Liver (tissue), 9 donors: ENCODE measurements around the gene LRCOL1. TPM values are rescaled to one million over a fixed set of nuclear protein-coding genes. Genes with fewer than 3 reads are reported as not detected.
"Not testable (repeated sequence)": the region's sequence is repeated elsewhere in the genome, so short reads cannot be mapped to it uniquely, and the experiment has no call there.

ENCODE experiments used
- DNase-seq: peaks from one replicate; pipeline ENCODE4 v3.0.0-alpha.2; 2017; ENCODE audit warnings: low spot score
- H3K27ac ChIP-seq, 2 donors: one replicate each; pipeline ENCODE4 v1.7.0; 2013; ENCODE audit warnings: inconsistent platforms in 2 of 2, low read length in 2 of 2, control low read depth in 1 of 2, low read depth in 1 of 2, mild to moderate bottlenecking in 1 of 2
- H3K27me3 ChIP-seq, 4 donors: one replicate each; pipeline versions ENCODE4 v1.6.1 to v1.7.0; 2013; ENCODE audit warnings: low read length in 3 of 4, inconsistent platforms in 1 of 4, mild to moderate bottlenecking in 1 of 4, moderate library complexity in 1 of 4; ENCODE audit not compliant: control insufficient read depth in 4 of 4, insufficient read depth in 4 of 4
- H3K36me3 ChIP-seq, 4 donors: one replicate each; pipeline versions ENCODE4 v1.6.1 to v1.7.0; 2013; ENCODE audit warnings: low read length in 3 of 4, mild to moderate bottlenecking in 3 of 4, low read depth in 1 of 4, moderate library complexity in 1 of 4; ENCODE audit not compliant: control insufficient read depth in 4 of 4, insufficient read depth in 3 of 4
- H3K4me1 ChIP-seq, 4 donors: one replicate each; pipeline versions ENCODE4 v1.6.1 to v1.7.0; 2013; ENCODE audit warnings: low read length in 3 of 4, mild to moderate bottlenecking in 3 of 4, moderate library complexity in 1 of 4; ENCODE audit not compliant: control insufficient read depth in 4 of 4, insufficient read depth in 4 of 4
- H3K4me3 ChIP-seq, 3 donors: one replicate each; pipeline versions ENCODE4 v1.6.1 to v1.7.0; 2013; ENCODE audit warnings: low read length in 3 of 3, control low read depth in 1 of 3, low read depth in 1 of 3, mild to moderate bottlenecking in 1 of 3
- H3K9ac ChIP-seq, 2 donors: one replicate each; pipeline ENCODE4 v1.7.0; 2013; ENCODE audit warnings: low read length in 2 of 2, mild to moderate bottlenecking in 2 of 2, moderate library complexity in 2 of 2, control low read depth in 1 of 2, low read depth in 1 of 2
- H3K9me3 ChIP-seq, 4 donors: one replicate each; pipeline versions ENCODE4 v1.6.1 to v1.7.0; 2013; ENCODE audit warnings: low read length in 3 of 4; ENCODE audit not compliant: control insufficient read depth in 4 of 4
- EGR1 ChIP-seq, 2 donors: IDR thresholded peaks; 2 replicates each; pipeline ENCODE4 v1.6.1; 2016 to 2018; ENCODE audit warnings: antibody characterized with exemption in 2 of 2, low read depth in 2 of 2
- FOXA1 ChIP-seq: IDR thresholded peaks from 2 replicates; pipeline ENCODE4 v1.6.1; 2016; ENCODE audit warnings: antibody characterized with exemption
- FOXA2 ChIP-seq: IDR thresholded peaks from 2 replicates; pipeline ENCODE4 v1.6.1; 2016; ENCODE audit warnings: antibody characterized with exemption
- GABPA ChIP-seq, 2 donors: IDR thresholded peaks in 1 of 2; conservative IDR thresholded peaks in 1 of 2; 2 replicates each; pipeline ENCODE4 v1.6.1; 2016; ENCODE audit warnings: antibody characterized with exemption in 2 of 2, mild to moderate bottlenecking in 1 of 2, moderate library complexity in 1 of 2
- HNF4A ChIP-seq, 2 donors: conservative IDR thresholded peaks; 2 replicates each; pipeline ENCODE4 v1.6.1; 2016; ENCODE audit warnings: antibody characterized with exemption in 2 of 2, mild to moderate bottlenecking in 2 of 2
- HNF4G ChIP-seq: IDR thresholded peaks from 2 replicates; pipeline ENCODE4 v1.6.1; 2016; ENCODE audit warnings: antibody characterized with exemption
- JUND ChIP-seq, 2 donors: IDR thresholded peaks; 2 replicates each; pipeline ENCODE4 v1.6.1; 2016; ENCODE audit warnings: antibody characterized with exemption in 2 of 2
- NR2F2 ChIP-seq: IDR thresholded peaks from 2 replicates; pipeline ENCODE4 v1.6.1; 2016; ENCODE audit warnings: antibody characterized with exemption
- RAD21 ChIP-seq, 2 donors: IDR thresholded peaks; 2 replicates each; pipeline ENCODE4 v1.6.1; 2016; ENCODE audit warnings: antibody characterized with exemption in 2 of 2, mild to moderate bottlenecking in 2 of 2
- RXRA ChIP-seq, 2 donors: IDR thresholded peaks; 2 replicates each; pipeline ENCODE4 v1.6.1; 2017 to 2018; ENCODE audit warnings: antibody characterized with exemption in 2 of 2, mild to moderate bottlenecking in 1 of 2
- SP1 ChIP-seq: IDR thresholded peaks from 2 replicates; pipeline ENCODE4 v1.6.1; 2018; ENCODE audit warnings: antibody characterized with exemption, mild to moderate bottlenecking
- TAF1 ChIP-seq: conservative IDR thresholded peaks from 2 replicates; pipeline ENCODE4 v1.6.1; 2016; ENCODE audit warnings: antibody characterized with exemption, mild to moderate bottlenecking
- YY1 ChIP-seq: IDR thresholded peaks from 2 replicates; pipeline ENCODE4 v1.6.1; 2016; ENCODE audit warnings: antibody characterized with exemption, mild to moderate bottlenecking
- WGBS: extraction: QIAGEN DNeasy Blood & Tissue Kit; methylation state at CpG from one replicate; pipeline ENCODE4 v1.1.7; 2013; 5-methylcytosine and 5-hydroxymethylcytosine counted together
- polyA plus RNA-seq, 2 donors: library from polyadenylated mRNA; stranded (reverse) in 1 of 2; unstranded in 1 of 2; fragments of 200-250 nt in 1 of 2; fragments of >200 nt in 1 of 2; fragmentation: Nextera tagmentation in 1 of 2; extraction: Ambion mirVana in 1 of 2; gene quantifications; one replicate each; pipeline versions ENCODE4 v1.2.1 to v1.2.3, GENCODE V29; 2013 to 2015
- total RNA-seq, 2 donors: library from RNA; depleted of rRNA; stranded (reverse); fragments of >200 nt; gene quantifications; one replicate each; pipeline ENCODE4 v1.2.3, GENCODE V29; 2014
- TF ChIP-seq, protein P1 (sequence below): IDR thresholded peaks from 2 replicates; pipeline ENCODE4 v1.6.1; 2016; ENCODE audit warnings: antibody characterized with exemption
- TF ChIP-seq, protein P2 (sequence below): fragments of 150-350 bp; IDR thresholded peaks from 2 replicates; pipeline ENCODE4 v1.5.1; 2017; ENCODE audit warnings: improper control_type of control experiment, low read depth, low read length; ENCODE audit not compliant: missing input control
- TF ChIP-seq, protein P3 (sequence below): IDR thresholded peaks from 2 replicates; pipeline ENCODE4 v1.6.1; 2016; ENCODE audit warnings: antibody characterized with exemption, mild to moderate bottlenecking
- TF ChIP-seq, protein P4 (sequence below): IDR thresholded peaks from 2 replicates; pipeline ENCODE4 v1.6.1; 2016; ENCODE audit warnings: antibody characterized with exemption
- TF ChIP-seq, protein P5 (sequence below): IDR thresholded peaks from 2 replicates; pipeline ENCODE4 v1.6.1; 2016; ENCODE audit warnings: antibody characterized with exemption
- donor health status: healthy.
- donor health status: healthy.
- donor health status: healthy.
- donor health status: healthy.
- donor health status: healthy.

The LRCOL1 gene
- total and polyA plus RNA-seq, 4 donors, result 2.6 to 40.7 (median 5.9) TPM; not detected in 1

DNA sequence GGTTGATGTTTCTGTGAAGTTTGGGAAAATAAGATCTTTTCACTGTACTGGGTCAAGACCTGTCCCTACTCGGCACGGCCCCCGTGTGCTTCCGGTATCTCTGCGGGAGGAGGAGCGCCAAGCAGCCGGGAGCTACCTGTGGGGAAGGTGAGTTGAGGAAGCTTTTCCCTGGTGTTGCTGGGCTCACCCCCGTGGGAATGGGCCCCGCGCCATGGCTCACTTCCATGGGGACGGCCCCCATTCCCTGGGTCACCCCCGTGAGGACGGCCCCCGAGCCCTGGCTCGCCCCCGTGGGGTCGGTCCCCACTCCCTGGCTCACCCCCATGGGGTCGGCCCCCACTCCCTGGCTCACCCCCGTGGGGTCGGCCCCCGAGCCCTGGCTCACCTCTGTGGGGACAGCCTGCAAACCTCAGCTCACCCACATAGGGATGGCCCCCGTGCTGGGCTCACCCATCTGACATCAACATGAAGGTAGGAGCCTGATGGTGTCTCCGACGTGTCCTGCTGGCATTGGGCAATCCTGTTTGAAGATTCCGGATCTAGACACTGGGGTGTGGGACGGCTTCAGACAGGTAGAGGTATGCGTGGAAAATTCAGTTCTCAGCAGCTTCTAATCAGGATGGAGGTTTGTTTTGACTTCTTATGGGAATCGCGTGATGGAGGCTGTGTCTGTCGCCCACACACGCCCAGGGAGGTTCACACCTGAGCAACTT is 9.1 kb downstream of the LRCOL1 start (continued):
- TF ChIP-seq, protein P1, sequence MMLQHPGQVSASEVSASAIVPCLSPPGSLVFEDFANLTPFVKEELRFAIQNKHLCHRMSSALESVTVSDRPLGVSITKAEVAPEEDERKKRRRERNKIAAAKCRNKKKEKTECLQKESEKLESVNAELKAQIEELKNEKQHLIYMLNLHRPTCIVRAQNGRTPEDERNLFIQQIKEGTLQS, result no peak
- TF ChIP-seq EGR1 (IDR thresholded peaks at IDR 0.05; ENCODE audit: low read depth in 2 of 2) (no peak), RAD21 (IDR thresholded peaks at IDR 0.05) (no peak), TAF1 (no peak)
- TF ChIP-seq, protein P2, sequence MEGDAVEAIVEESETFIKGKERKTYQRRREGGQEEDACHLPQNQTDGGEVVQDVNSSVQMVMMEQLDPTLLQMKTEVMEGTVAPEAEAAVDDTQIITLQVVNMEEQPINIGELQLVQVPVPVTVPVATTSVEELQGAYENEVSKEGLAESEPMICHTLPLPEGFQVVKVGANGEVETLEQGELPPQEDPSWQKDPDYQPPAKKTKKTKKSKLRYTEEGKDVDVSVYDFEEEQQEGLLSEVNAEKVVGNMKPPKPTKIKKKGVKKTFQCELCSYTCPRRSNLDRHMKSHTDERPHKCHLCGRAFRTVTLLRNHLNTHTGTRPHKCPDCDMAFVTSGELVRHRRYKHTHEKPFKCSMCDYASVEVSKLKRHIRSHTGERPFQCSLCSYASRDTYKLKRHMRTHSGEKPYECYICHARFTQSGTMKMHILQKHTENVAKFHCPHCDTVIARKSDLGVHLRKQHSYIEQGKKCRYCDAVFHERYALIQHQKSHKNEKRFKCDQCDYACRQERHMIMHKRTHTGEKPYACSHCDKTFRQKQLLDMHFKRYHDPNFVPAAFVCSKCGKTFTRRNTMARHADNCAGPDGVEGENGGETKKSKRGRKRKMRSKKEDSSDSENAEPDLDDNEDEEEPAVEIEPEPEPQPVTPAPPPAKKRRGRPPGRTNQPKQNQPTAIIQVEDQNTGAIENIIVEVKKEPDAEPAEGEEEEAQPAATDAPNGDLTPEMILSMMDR, result no peak

DNA sequence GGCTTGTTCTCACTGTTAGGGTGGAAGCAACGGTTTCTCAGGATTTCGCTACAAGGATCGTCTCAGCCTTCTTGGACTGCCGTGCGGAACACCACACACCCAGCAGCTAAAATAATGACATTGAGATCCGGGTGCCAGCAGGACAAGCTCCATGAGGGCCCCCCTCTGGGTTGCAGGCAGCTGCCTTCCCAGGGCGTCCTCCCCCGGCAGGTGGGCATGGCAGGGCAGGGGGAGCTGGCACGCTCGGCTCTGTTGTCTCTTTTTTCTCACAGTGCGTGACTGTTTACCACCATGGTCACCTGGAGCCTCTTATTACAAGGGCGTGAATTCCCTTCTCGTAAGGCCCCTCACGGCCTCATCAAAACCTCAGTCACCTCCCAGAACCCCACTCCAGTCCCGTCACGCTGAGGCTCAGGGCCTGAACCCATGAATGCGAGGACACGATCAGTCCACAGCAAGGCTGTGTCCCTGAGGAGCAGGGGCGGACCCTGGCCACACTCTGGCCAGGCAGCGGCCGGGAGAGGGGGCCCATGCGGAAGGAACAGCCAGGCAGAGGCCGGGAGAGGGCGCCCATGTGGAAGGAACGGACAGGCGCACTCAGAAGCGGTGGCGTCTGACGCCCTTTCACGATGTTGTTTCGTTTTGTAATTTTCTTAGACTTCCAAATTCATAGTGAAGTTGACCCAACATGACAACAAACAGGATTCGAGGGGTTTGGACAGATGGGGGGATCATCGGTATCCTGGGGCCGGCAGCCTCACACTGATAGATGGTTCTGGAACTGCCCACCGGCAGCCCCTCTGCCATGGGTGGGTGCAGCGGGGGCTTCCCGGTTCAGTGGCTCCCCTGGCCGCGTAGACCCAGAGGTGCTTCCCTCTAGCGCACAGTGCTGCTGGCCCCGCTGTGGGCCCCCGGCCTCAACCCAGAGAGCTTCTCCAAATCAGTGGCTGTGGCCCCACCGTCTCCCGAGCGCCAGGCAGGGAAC is 10.0 kb downstream of the LRCOL1 start:
- peaks cover 7 to 39% (median 22%) of the 10 kb centered on the region in 4 donors for H3K4me1 ChIP-seq
- WGBS, result 42% methylated on average over 45 of the region's 45 CpGs
- peak overlapping the region; percentile 39 to 75 (median 65) for H3K4me3 ChIP-seq
- H3K27me3 ChIP-seq, result no peaks in the 10 kb centered on the region
- peak overlapping the region; percentile 57 to 75 for H3K27ac ChIP-seq
- H3K36me3 ChIP-seq, result no peaks in the 10 kb centered on the region
- TF ChIP-seq, protein P3, sequence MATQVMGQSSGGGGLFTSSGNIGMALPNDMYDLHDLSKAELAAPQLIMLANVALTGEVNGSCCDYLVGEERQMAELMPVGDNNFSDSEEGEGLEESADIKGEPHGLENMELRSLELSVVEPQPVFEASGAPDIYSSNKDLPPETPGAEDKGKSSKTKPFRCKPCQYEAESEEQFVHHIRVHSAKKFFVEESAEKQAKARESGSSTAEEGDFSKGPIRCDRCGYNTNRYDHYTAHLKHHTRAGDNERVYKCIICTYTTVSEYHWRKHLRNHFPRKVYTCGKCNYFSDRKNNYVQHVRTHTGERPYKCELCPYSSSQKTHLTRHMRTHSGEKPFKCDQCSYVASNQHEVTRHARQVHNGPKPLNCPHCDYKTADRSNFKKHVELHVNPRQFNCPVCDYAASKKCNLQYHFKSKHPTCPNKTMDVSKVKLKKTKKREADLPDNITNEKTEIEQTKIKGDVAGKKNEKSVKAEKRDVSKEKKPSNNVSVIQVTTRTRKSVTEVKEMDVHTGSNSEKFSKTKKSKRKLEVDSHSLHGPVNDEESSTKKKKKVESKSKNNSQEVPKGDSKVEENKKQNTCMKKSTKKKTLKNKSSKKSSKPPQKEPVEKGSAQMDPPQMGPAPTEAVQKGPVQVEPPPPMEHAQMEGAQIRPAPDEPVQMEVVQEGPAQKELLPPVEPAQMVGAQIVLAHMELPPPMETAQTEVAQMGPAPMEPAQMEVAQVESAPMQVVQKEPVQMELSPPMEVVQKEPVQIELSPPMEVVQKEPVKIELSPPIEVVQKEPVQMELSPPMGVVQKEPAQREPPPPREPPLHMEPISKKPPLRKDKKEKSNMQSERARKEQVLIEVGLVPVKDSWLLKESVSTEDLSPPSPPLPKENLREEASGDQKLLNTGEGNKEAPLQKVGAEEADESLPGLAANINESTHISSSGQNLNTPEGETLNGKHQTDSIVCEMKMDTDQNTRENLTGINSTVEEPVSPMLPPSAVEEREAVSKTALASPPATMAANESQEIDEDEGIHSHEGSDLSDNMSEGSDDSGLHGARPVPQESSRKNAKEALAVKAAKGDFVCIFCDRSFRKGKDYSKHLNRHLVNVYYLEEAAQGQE, result no peak
- peak in 1 of 2 donors; percentile 28 for TF ChIP-seq RXRA (IDR thresholded peaks at IDR 0.05)
- no peak for TF ChIP-seq JUND (IDR thresholded peaks at IDR 0.05)
- TF ChIP-seq HNF4A (conservative IDR thresholded peaks at IDR 0.05), result peak in 1 of 2 donors; percentile 17
- TF ChIP-seq TAF1, result no peak
- no peak for TF ChIP-seq FOXA2
- TF ChIP-seq RAD21 (IDR thresholded peaks at IDR 0.05), result peak; percentile 86 to 88
- TF ChIP-seq FOXA1, result no peak
- TF ChIP-seq NR2F2, result no peak
- TF ChIP-seq, protein P4, sequence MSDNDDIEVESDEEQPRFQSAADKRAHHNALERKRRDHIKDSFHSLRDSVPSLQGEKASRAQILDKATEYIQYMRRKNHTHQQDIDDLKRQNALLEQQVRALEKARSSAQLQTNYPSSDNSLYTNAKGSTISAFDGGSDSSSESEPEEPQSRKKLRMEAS, result no peak
- TF ChIP-seq YY1, result peak; percentile 37
- TF ChIP-seq SP1, result peak; percentile 31
- TF ChIP-seq, protein P5, sequence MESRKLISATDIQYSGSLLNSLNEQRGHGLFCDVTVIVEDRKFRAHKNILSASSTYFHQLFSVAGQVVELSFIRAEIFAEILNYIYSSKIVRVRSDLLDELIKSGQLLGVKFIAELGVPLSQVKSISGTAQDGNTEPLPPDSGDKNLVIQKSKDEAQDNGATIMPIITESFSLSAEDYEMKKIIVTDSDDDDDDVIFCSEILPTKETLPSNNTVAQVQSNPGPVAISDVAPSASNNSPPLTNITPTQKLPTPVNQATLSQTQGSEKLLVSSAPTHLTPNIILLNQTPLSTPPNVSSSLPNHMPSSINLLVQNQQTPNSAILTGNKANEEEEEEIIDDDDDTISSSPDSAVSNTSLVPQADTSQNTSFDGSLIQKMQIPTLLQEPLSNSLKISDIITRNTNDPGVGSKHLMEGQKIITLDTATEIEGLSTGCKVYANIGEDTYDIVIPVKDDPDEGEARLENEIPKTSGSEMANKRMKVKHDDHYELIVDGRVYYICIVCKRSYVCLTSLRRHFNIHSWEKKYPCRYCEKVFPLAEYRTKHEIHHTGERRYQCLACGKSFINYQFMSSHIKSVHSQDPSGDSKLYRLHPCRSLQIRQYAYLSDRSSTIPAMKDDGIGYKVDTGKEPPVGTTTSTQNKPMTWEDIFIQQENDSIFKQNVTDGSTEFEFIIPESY, result no peak
- TF ChIP-seq, protein P1, result no peak
- TF ChIP-seq EGR1 (IDR thresholded peaks at IDR 0.05; ENCODE audit: low read depth in 2 of 2), result no peak
- TF ChIP-seq GABPA (IDR thresholded peaks at IDR 0.05 in 1 of 2, conservative IDR thresholded peaks at IDR 0.05 in 1 of 2), result no peak
- TF ChIP-seq, protein P2, result peak; percentile 73
- TF ChIP-seq HNF4G, result no peak
- no peaks in the 10 kb centered on the region for H3K9me3 ChIP-seq
- H3K9ac ChIP-seq, result peak overlapping the region; percentile 60 to 74
- DNase-seq, result peak; percentile 58

DNA sequence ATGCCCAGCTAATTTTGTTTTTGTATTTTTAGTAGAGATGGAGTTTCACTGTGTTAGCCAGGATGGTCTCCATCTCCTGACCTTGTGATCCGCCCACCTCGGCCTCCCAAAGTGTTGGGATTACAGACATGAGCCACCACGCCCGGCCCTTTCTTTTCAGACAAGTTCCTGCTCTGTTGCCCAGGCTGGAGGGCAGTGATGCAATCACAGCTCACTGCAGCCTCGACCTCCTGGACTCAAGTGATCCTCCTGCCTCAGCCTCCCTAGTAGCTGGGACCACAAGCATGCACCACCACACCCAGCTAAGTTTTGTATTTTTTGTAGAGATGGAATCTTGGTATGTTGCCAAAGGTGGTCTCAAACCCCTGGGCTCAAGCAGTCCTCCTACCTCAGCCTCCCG is 10.9 kb downstream of the LRCOL1 start:
- H3K4me3 ChIP-seq, H3K9ac ChIP-seq, H3K36me3 ChIP-seq, DNase-seq, H3K27me3 ChIP-seq, H3K9me3 ChIP-seq, H3K27ac ChIP-seq: not testable (repeated sequence)
- 82% methylated on average over 6 of the region's 6 CpGs for WGBS
- peaks cover 6 to 30% (median 18%) of the 10 kb centered on the region in 4 donors for H3K4me1 ChIP-seq
